Kidney epithelial cell (primary cell): Measurements from ENCODE around the gene ESR1. TPM values are rescaled to one million over a fixed set of nuclear protein-coding genes. Genes with fewer than 3 reads are reported as not detected.

Experiments used
- DNase-seq: peaks from one replicate; pipeline ENCODE4 v3.0.0-alpha.2; 2010; ENCODE audit warnings: low read depth
- H3K27me3 ChIP-seq: 2 replicates; pipeline ENCODE4 v1.6.0; 2011; ENCODE audit warnings: low read length; ENCODE audit not compliant: control insufficient read depth, insufficient read depth
- H3K36me3 ChIP-seq: 2 replicates; pipeline ENCODE4 v1.5.1; 2011; ENCODE audit warnings: low read length; ENCODE audit not compliant: control insufficient read depth, insufficient read depth
- H3K4me3 ChIP-seq: 2 replicates; pipeline ENCODE4 v1.5.1; 2011; ENCODE audit warnings: low read depth, mild to moderate bottlenecking, control low read depth, low read length
- total RNA-seq: library from RNA; depleted of rRNA; stranded (reverse); fragments of >200 nt; gene quantifications from 2 replicates; pipeline ENCODE4 v1.2.3, GENCODE V29; 2015
- TF ChIP-seq, protein P1 (sequence below): IDR thresholded peaks from 2 replicates; pipeline ENCODE4 v1.5.1; 2011; ENCODE audit warnings: mild to moderate bottlenecking, moderate library complexity, low read length, control low read depth, inconsistent platforms; ENCODE audit not compliant: insufficient read depth, poor library complexity, severe bottlenecking

ESR1 gene
- total RNA-seq, 1 donor from 2014 or later, result not detected

DNA sequence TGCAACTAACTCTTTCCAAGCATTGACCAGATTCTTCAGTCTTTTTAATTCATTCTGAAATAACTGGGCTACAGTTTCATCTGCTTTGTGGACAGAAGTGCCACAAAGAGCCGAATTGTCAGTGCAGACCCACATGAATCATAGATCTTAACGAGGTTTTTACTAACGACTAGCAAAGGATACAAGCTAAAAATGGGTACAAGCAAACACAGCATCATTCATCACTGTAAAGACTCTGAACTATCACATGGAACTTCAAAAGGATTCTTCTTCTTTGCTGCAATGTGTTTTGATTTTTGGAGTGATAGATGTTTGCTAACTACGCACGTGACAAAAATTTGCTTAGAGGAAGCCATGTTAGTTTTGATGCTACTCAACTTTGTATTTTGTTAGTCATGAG is 227.1 kb downstream of the ESR1 start:
- no peaks in the 10 kb centered on the region for H3K27me3 ChIP-seq
- DNase-seq, result no peak
- H3K4me3 ChIP-seq, result no peak overlapping the region
- TF ChIP-seq, protein P1, sequence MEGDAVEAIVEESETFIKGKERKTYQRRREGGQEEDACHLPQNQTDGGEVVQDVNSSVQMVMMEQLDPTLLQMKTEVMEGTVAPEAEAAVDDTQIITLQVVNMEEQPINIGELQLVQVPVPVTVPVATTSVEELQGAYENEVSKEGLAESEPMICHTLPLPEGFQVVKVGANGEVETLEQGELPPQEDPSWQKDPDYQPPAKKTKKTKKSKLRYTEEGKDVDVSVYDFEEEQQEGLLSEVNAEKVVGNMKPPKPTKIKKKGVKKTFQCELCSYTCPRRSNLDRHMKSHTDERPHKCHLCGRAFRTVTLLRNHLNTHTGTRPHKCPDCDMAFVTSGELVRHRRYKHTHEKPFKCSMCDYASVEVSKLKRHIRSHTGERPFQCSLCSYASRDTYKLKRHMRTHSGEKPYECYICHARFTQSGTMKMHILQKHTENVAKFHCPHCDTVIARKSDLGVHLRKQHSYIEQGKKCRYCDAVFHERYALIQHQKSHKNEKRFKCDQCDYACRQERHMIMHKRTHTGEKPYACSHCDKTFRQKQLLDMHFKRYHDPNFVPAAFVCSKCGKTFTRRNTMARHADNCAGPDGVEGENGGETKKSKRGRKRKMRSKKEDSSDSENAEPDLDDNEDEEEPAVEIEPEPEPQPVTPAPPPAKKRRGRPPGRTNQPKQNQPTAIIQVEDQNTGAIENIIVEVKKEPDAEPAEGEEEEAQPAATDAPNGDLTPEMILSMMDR, result no peak
- H3K36me3 ChIP-seq, result no peaks in the 10 kb centered on the region

DNA sequence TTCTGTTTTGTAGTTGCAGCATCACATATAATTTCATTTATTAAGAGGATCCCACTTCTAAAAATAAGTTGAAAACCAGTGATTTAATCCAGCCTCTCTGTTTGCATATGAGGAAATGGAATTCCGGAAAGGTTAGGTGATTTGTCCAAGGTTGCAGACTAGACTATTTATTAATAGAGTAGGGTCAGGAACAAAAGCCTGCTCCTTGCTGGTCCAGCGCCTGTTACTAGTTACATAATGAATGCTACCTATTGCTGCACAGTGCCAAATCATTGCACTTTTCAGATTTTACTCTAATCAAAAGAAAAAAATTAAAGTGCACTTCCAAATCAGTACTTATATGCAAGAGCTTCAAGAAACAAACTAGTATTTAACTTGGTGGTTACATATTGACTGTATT is 238.6 kb downstream of the ESR1 start:
- TF ChIP-seq, protein P1, result no peak
- Histone ChIP-seq H3K36me3 (no peaks in the 10 kb centered on the region), H3K27me3 (no peaks in the 10 kb centered on the region)

DNA sequence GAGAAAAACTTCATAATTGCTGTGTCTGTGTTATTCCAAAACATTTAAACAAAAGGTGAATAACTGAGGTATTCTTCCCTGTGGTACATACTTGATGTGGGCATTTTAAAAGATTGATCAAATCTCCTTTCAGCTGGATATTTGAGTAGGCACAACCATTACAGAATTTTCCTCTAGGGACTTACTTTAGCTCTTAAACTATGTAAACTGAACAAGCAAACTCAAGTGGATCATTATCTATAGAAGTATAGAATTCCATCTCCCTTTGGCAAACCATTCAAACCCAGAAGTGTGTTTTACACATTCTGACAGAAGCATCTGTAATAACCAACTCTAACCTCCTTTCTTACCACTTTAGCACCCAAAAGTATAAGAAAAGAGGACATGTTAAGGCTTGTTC is 241.4 kb downstream of the ESR1 start:
- Histone ChIP-seq H3K27me3 (no peaks in the 10 kb centered on the region), H3K4me3 (no peak overlapping the region), H3K36me3 (no peaks in the 10 kb centered on the region)
- TF ChIP-seq, protein P1, result no peak
- no peak for DNase-seq

More for the DNA sequence above, 238.6 kb downstream of the ESR1 start:
- no peak for DNase-seq
- H3K4me3 ChIP-seq, result no peak overlapping the region

DNA sequence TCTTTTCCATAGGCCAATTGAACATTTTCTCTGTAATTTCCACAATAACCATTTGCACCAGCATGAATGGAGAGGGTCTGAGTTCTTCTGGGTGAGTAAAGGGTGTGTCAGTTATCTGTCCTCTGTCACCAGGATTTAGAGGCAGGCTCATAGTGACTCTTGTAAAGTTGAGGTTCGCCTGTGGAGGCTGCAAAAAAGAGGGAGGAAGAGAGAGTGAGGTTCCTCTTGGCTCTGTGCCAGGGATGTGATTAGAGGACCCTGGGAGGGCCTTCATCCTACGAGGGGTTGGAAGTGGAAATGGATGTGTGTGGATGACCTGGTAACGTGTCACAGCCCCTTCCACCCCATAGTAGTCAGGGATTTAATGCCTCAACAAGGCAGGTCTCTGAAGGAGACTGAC is 242.0 kb downstream of the ESR1 start:
- no peak for DNase-seq
- H3K4me3 ChIP-seq, result no peak overlapping the region

DNA sequence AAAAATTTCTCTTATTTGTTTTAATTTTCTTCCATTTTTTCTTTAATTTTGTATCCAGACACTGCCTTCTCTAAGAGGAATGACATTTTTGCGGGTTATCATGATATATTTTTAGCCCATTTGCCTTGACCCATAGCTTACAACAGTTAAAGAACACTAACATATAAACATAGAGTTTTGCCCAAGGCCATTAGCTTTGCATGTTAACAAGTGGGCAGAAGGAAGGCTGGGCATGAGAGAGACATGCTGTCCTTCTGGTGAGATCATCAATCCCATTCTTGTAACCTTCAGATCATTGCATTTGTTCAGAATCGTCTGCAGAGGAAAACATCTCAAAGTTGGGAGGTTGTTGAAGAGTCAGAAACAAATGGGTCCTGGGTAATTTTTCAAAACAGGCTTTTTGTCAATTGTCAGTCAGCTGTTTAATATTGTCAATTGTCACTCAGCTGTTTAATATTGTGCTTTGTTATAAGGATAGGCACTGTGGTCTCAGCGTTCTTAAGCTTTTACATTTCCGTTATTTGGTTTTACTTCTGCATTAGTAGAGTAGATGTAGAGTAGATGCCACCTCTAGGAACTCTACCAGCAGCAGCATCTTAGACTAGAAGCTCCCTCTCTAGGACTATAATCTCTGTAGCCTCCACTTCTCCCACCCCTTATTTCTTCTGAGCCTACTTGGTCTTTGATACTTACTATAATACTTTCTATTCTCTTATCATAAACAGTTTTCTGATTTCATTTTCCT is 243.1 kb downstream of the ESR1 start:
- Histone ChIP-seq H3K27me3 (no peaks in the 10 kb centered on the region), H3K4me3 (no peak overlapping the region), H3K36me3 (no peaks in the 10 kb centered on the region)
- TF ChIP-seq, protein P1, result no peak
- no peak for DNase-seq

More for the DNA sequence above, 242.0 kb downstream of the ESR1 start:
- TF ChIP-seq, protein P1, result no peak
- Histone ChIP-seq H3K27me3 (no peaks in the 10 kb centered on the region), H3K36me3 (no peaks in the 10 kb centered on the region)

DNA sequence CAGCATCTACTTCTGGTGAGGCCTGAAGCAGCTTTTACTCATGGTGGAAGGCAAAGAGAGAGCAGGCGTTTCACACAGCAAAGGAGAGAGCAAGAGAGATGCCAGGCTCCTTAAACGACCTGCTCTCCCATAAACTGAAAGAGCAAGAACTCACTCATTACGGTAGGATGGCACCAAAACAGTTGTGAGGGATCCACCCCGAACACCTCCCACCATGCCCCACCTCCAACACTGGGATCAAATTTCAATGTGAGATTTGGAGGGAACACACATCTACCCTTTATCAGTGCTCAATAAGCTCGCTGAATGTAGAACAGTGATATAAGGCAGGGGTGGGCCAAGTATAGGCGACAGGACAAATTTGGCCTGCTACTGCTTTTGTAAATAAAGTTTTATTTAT is 244.6 kb downstream of the ESR1 start:
- Histone ChIP-seq H3K36me3 (no peaks in the 10 kb centered on the region), H3K4me3 (no peak overlapping the region), H3K27me3 (no peaks in the 10 kb centered on the region)
- no peak for DNase-seq
- TF ChIP-seq, protein P1, result no peak
